ENCODE measurements around the gene HRCT1.

- TF ChIP-seq, protein P1, sequence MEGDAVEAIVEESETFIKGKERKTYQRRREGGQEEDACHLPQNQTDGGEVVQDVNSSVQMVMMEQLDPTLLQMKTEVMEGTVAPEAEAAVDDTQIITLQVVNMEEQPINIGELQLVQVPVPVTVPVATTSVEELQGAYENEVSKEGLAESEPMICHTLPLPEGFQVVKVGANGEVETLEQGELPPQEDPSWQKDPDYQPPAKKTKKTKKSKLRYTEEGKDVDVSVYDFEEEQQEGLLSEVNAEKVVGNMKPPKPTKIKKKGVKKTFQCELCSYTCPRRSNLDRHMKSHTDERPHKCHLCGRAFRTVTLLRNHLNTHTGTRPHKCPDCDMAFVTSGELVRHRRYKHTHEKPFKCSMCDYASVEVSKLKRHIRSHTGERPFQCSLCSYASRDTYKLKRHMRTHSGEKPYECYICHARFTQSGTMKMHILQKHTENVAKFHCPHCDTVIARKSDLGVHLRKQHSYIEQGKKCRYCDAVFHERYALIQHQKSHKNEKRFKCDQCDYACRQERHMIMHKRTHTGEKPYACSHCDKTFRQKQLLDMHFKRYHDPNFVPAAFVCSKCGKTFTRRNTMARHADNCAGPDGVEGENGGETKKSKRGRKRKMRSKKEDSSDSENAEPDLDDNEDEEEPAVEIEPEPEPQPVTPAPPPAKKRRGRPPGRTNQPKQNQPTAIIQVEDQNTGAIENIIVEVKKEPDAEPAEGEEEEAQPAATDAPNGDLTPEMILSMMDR (conservative IDR thresholded peaks at IDR 0.05; ENCODE audit: low read depth, low read length): no peak
- TF ChIP-seq EZH2 (IDR thresholded peaks at IDR 0.05; ENCODE audit: low read length, unreplicated experiment) (no peak), EZH2phosphoT487 (IDR thresholded peaks at IDR 0.05; ENCODE audit: borderline replicate concordance, low read length) (no peak)
Observed at GRCh38 chr9:35892051-35892450, 14.0 kb upstream of the HRCT1 start.
